Forelimb muscle (tissue), 1 donor: ENCODE measurements around the gene HECW1. TPM values are rescaled to one million over a fixed set of nuclear protein-coding genes. Genes with fewer than 3 reads are reported as not detected.
"Not testable (repeated sequence)": the region's sequence is repeated elsewhere in the genome, so short reads cannot be mapped to it uniquely, and the experiment has no call there.

Source experiments
- DNase-seq: peaks from one replicate; pipeline ENCODE4 v3.0.0-alpha.2; 2013; ENCODE audit warnings: low read depth
- polyA plus RNA-seq: library from polyadenylated mRNA; unstranded; fragments of 120-200 nt; gene quantifications from one replicate; pipeline ENCODE4 v1.2.1, GENCODE V29; 2013; ENCODE audit not compliant: insufficient read length

Gene HECW1
- polyA plus RNA-seq, 1 donor = 0.23 TPM

- DNase-seq = no peak
Observed at GRCh38 chr7:43467406-43467805, 355.0 kb downstream of the HECW1 start.

GRCh38 chr7:43467846-43468245 lies 355.4 kb downstream of the HECW1 start:
- no peak for DNase-seq

GRCh38 chr7:43469051-43469450 lies 356.6 kb downstream of the HECW1 start:
- DNase-seq = no peak

- no peak for DNase-seq
Observed at GRCh38 chr7:43470110-43470509, 357.7 kb downstream of the HECW1 start.

GRCh38 chr7:43475983-43476382 lies 363.5 kb downstream of the HECW1 start:
- DNase-seq = no peak

- no peak for DNase-seq
Observed at GRCh38 chr7:43476896-43477295, 364.4 kb downstream of the HECW1 start.

- no peak for DNase-seq
Observed at GRCh38 chr7:43479042-43479441, 366.6 kb downstream of the HECW1 start.

GRCh38 chr7:43479543-43479942 lies 367.1 kb downstream of the HECW1 start:
- DNase-seq = no peak

- no peak for DNase-seq
Observed at GRCh38 chr7:43480581-43480980, 368.1 kb downstream of the HECW1 start.

GRCh38 chr7:43481902-43482678 lies 369.6 kb downstream of the HECW1 start:
- DNase-seq = no peak

GRCh38 chr7:43482679-43483252 lies 370.3 kb downstream of the HECW1 start:
- no peak for DNase-seq

- no peak for DNase-seq
Observed at GRCh38 chr7:43484678-43485395, 372.4 kb downstream of the HECW1 start.

GRCh38 chr7:43485580-43485979 lies 373.1 kb downstream of the HECW1 start:
- DNase-seq = no peak

- DNase-seq = not testable (repeated sequence)
Observed at GRCh38 chr7:43486008-43486407, 373.6 kb downstream of the HECW1 start.

- DNase-seq = no peak
Observed at GRCh38 chr7:43486634-43487033, 374.2 kb downstream of the HECW1 start.

- no peak for DNase-seq
Observed at GRCh38 chr7:43487731-43488073, 375.3 kb downstream of the HECW1 start.

- no peak for DNase-seq
Observed at GRCh38 chr7:43489257-43489656, 376.8 kb downstream of the HECW1 start.

- no peak for DNase-seq
Observed at GRCh38 chr7:43490016-43490415, 377.6 kb downstream of the HECW1 start.

- DNase-seq = no peak
Observed at GRCh38 chr7:43491123-43491522, 378.7 kb downstream of the HECW1 start.

GRCh38 chr7:43491984-43492383 lies 379.5 kb downstream of the HECW1 start:
- DNase-seq = no peak

- no peak for DNase-seq
Observed at GRCh38 chr7:43492896-43493295, 380.4 kb downstream of the HECW1 start.

- DNase-seq = no peak
Observed at GRCh38 chr7:43495572-43495971, 383.1 kb downstream of the HECW1 start.

- DNase-seq = no peak
Observed at GRCh38 chr7:43496596-43496995, 384.1 kb downstream of the HECW1 start.
